GM18511 (cell line): ENCODE data around the gene KRT40.

ENCODE experiments used
- ATAC-seq: cut with Tn5 transposase; IDR thresholded peaks from one replicate; pipeline ENCODE4 v1.9.1; 2021; ENCODE audit warnings: mild to moderate bottlenecking, moderate library complexity; ENCODE audit not compliant: unreplicated experiment

KRT40 gene

GRCh38 chr17:40953881-40954280, 30.2 kb downstream of the KRT40 start:
- no peak for ATAC-seq

GRCh38 chr17:40952661-40953060, 31.5 kb downstream of the KRT40 start:
- no peak for ATAC-seq

- no peak for ATAC-seq
Measured at GRCh38 chr17:40952154-40952553, 32.0 kb downstream of the KRT40 start.

GRCh38 chr17:40951011-40951622, 33.0 kb downstream of the KRT40 start:
- no peak for ATAC-seq

- no peak for ATAC-seq
Measured at GRCh38 chr17:40950176-40950575, 34.0 kb downstream of the KRT40 start.

GRCh38 chr17:40949418-40949817, 34.7 kb downstream of the KRT40 start:
- no peak for ATAC-seq

- ATAC-seq = no peak
Measured at GRCh38 chr17:40947929-40948328, 36.2 kb downstream of the KRT40 start.

GRCh38 chr17:40945414-40945813, 38.7 kb downstream of the KRT40 start:
- ATAC-seq = no peak

- ATAC-seq = no peak
Measured at GRCh38 chr17:40944531-40944930, 39.6 kb downstream of the KRT40 start.

- ATAC-seq = no peak
Measured at GRCh38 chr17:40942553-40942952, 41.6 kb downstream of the KRT40 start.

- ATAC-seq = no peak
Measured at GRCh38 chr17:40940266-40940665, 43.9 kb downstream of the KRT40 start.

- no peak for ATAC-seq
Measured at GRCh38 chr17:40938981-40939380, 45.1 kb downstream of the KRT40 start.

- ATAC-seq = no peak
Measured at GRCh38 chr17:40937384-40937819, 46.7 kb downstream of the KRT40 start, which contains the start of gene KRT23. Gene KRT23, minus strand, starts transcription at chr17:40937646. Its CDS starts 1,043 bp downstream, at chr17:40936603.

- ATAC-seq = no peak
Measured at GRCh38 chr17:40936976-40937375, 47.1 kb downstream of the KRT40 start.

GRCh38 chr17:40936437-40936971, 47.6 kb downstream of the KRT40 start:
- ATAC-seq = no peak

- no peak for ATAC-seq
Measured at GRCh38 chr17:40935624-40936023, 48.5 kb downstream of the KRT40 start.

GRCh38 chr17:40932608-40933007, 51.5 kb downstream of the KRT40 start:
- no peak for ATAC-seq

- no peak for ATAC-seq
Measured at GRCh38 chr17:40931311-40931710, 52.8 kb downstream of the KRT40 start.
